Measurements from ENCODE around the gene AGPAT2.

AGPAT2 gene

GRCh38 chr9:136673088-136673974 lies 13.9 kb downstream of the AGPAT2 start:
- no peak for DNase-seq

- DNase-seq: no peak
Observed at GRCh38 chr9:136672431-136673087, 14.7 kb downstream of the AGPAT2 start.

- no peak for DNase-seq
Observed at GRCh38 chr9:136671646-136672430, 15.4 kb downstream of the AGPAT2 start.

- no peak for DNase-seq
Observed at GRCh38 chr9:136671254-136671614, 16.0 kb downstream of the AGPAT2 start.

GRCh38 chr9:136670576-136671253 lies 16.5 kb downstream of the AGPAT2 start:
- no peak for DNase-seq

- no peak for DNase-seq
Observed at GRCh38 chr9:136669791-136670464, 17.3 kb downstream of the AGPAT2 start.

- DNase-seq: no peak
Observed at GRCh38 chr9:136668983-136669790, 18.1 kb downstream of the AGPAT2 start.

GRCh38 chr9:136667940-136668760 lies 19.1 kb downstream of the AGPAT2 start:
- DNase-seq: no peak

GRCh38 chr9:136667214-136667939 lies 19.9 kb downstream of the AGPAT2 start:
- no peak for DNase-seq

GRCh38 chr9:136666372-136667213 lies 20.7 kb downstream of the AGPAT2 start:
- no peak for DNase-seq

- no peak for DNase-seq
Observed at GRCh38 chr9:136665704-136666371, 21.4 kb downstream of the AGPAT2 start.

- no peak for DNase-seq
Observed at GRCh38 chr9:136665111-136665703, 22.1 kb downstream of the AGPAT2 start.

- no peak for DNase-seq
Observed at GRCh38 chr9:136664000-136664915, 23.0 kb downstream of the AGPAT2 start.

GRCh38 chr9:136662656-136663581 lies 24.3 kb downstream of the AGPAT2 start, which contains the start of gene EGFL7:
EGFL7 (plus strand) TSS chr9:136662916; CDS start chr9:136668283, 5,367 bp downstream.
- no peak for DNase-seq

GRCh38 chr9:136662326-136662655 lies 25.0 kb downstream of the AGPAT2 start:
- no peak for DNase-seq

Measured in C1 segment of cervical spinal cord (tissue), 14 donors.